WTC11 (cell line): ENCODE data around the gene SLC8A1.

Experiments used
- ATF3 ChIP-seq: sonication (generic); formaldehyde crosslinking; conservative IDR thresholded peaks from 2 replicates; pipeline ENCODE4 v1.8.1; 2022; ENCODE audit warnings: mild to moderate bottlenecking, missing genetic modification reagents
- CTCF ChIP-seq: fragments of 200-600 bp; IDR thresholded peaks from 2 replicates; pipeline ENCODE4 v1.8.0; 2022; ENCODE audit warnings: antibody characterized with exemption
- NR3C1 ChIP-seq: sonication (generic); formaldehyde crosslinking; conservative IDR thresholded peaks from 2 replicates; pipeline ENCODE4 v1.8.1; 2023; ENCODE audit warnings: low read depth, mild to moderate bottlenecking, missing genetic modification reagents
- SMAD3 ChIP-seq: sonication (generic); formaldehyde crosslinking; IDR thresholded peaks from 2 replicates; pipeline ENCODE4 v1.8.0; 2022; ENCODE audit warnings: missing genetic modification reagents, mild to moderate bottlenecking, borderline replicate concordance

GRCh38 chr2:40284797-40285196 is 167.1 kb downstream of the SLC8A1 start:
- no peak for TF ChIP-seq CTCF
- TF ChIP-seq NR3C1 (CRISPR knock-in tag) = no peak
- no peak for TF ChIP-seq SMAD3 (CRISPR knock-in tag)
- TF ChIP-seq ATF3 = no peak
